CD4-positive, alpha-beta T cell treated with Interleukin-1 beta for 1 hour (primary cell): ENCODE measurements around the gene NCSTN.

ENCODE experiments used
- DNase-seq, 2 donors: peaks; one replicate each; pipeline ENCODE4 v3.0.0-alpha.2; 2020 to 2022

Gene NCSTN

DNA sequence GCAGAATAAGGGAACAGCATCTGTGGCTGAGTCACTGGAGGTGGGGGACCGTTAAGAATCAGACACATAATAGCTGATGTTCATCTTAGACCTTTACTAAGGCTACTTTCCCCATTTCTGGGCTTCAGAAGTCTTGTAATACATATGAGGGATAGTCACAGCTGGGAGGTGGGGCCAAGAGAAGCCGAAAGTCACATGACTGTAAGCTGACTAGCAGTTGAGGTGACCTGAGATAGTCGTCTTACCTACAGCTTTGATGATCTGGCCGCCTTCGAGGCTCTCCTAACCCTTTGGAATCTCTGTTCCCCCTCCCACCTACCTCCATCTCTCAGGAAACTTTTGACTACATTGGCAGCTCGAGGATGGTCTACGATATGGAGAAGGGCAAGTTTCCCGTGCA is 9.4 kb downstream of the NCSTN start:
- DNase-seq: no peak

DNA sequence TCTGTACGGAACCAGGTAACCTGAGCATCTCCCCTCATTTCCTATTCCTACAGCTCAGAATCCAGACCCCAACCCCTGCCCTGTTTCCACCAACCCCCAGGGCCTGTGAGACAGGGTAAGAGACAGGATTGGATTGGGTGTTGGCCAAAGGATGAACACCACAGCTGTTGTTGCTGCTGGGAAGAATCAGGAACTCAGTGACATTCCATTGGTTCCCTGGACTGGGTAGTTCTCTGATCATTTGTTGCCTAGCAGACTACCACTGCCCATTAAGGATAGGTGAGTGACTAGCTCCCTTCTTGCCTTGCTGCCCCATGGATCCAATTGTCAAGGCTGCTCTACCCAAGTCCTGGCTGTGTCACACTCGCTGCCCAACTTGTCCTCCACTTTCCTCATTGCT is 10.0 kb downstream of the NCSTN start:
- no peak for DNase-seq

DNA sequence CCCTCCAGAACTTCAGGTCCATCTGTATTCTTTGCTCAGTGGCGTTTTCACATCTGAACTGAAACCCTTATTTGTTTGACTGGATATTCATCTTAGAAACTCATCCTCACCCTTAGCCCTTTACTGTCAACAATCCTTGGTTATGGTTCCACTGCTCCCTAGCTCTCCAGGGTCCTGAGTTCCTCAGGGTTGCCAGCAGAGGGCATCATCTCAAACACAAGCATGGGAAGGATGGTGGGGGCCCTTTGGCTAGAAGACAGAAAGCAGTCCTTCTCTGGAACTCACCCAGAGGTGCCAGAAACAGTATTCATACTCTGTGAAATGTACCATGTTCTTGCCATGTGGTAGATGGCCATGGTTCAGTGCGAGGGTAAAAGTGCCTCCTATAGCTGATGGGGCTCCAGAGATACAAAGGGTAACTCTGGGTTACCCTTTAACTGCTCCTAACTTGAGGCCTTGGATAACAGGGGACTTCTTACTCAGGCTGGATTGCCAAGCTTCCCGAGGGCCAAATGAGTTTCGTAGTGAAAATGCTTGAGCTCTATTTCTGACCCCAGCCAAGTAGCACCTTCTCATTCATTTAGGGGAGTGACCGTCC is 11.3 kb downstream of the NCSTN start:
- DNase-seq: peak in 1 of 2 donors; percentile 17

DNA sequence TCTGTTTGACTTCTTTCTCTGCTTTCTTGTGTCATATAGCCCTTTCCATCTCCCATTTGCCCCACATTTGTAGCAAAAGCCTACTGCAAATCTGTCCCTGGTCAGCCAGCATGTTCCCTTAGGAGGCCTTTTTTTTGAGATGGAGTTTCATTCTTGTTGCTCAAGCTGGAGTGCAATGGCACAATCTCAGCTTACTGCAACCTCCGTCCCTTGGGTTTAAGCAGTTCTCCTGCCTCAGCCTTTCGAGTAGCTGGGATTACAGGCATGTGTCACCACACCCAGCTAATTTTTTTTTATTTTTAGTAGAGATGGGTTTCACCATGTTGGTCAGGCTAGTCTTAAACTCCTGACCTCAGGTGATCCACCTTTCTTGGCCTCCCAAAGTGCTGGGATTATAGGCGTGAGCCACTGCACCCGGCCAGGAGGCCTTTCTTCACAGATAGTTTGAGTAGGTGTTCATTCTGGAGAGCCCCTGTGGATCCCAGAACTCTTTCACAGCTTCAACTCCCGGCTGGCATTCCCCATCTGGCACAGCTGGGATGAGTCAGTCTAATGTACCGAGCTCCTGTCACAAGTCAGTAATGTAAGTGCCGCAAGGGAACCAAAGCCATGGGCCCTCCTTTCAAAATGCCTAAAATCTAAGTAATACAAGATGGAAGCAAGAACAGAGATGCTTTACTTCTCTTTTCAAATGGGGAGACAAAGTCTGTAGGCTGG is 14.3 kb downstream of the NCSTN start:
- no peak for DNase-seq

DNA sequence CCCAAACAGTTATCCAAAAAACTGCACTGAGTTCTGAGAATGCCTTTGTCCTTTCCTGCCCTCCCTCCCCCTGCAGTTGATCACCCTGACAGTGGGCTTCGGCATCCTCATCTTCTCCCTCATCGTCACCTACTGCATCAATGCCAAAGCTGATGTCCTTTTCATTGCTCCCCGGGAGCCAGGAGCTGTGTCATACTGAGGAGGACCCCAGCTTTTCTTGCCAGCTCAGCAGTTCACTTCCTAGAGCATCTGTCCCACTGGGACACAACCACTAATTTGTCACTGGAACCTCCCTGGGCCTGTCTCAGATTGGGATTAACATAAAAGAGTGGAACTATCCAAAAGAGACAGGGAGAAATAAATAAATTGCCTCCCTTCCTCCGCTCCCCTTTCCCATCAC is 14.9 kb downstream of the NCSTN start:
- no peak for DNase-seq

DNA sequence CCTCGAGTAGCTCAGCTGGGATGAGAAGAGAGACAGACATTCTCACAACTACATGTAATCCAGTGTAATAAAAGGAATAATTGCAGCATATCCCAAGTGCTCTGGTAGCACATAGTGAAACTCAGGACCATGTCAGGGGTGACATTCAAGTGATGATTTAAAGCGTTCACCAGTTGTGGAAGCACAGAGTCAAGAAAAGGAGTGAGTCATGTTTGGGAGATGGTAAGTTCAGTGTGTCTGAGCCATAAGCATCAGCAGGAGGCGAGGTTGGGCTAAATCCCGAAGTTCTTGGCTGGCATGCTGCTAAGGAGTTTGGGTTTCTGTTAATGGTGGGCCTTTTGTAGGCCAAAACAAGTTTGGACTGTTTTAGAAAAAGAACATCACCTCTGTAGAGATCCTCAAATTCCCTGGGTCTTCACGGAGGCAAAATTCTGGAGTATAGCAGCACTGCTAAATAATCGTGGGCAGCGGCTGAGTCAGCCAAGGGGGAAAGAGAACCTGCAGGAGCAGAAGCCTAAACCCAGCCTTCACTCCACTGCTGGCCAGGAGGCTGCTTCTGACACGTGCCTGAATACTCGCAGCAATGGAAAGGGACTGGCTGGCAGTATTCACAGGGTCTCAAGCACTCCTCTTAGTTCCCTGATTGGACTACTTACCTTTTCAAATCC is 16.5 kb downstream of the NCSTN start:
- no peak for DNase-seq

DNA sequence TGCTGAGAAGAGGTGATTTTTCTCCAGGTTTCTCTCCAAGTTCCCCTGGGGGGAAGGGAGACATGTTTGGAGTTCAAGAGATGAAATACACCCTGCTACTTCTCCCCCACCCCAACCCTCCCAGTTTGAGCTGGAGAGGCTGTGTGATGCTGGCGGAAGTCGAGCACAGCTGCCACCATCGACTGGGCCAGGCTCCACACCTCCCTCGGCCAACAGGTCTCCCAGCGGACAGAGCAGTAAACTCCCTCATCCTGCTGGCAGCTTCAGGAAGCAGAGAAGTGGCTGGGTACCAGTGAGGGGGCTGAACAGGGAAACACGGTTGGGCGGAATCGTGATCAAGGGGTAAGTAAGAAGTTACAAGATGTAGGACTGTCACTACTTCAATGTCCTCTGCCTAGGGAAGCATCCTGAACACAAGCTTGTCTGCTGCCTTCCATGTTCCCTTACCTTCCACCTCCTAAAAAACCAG is 17.1 kb downstream of the NCSTN start:
- DNase-seq: no peak

DNA sequence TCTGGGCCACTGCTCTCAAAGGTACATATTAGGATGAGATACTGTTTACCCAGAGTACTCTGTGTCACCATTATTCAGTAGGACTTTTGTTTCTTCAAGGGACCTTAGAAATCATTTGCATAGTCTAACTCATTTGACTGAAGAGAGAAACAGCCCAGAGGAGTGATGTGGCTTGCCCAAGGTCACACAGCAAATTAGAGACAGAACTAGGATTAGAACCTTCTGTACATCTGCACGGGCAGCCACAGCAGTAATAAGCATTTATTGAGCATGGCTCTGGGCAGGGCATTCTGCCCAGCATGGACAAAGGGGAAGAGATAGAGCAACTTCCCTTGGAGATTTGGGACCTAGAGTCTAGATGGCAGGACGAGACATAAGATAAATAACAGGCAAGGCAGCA is 18.0 kb downstream of the NCSTN start:
- DNase-seq: no peak

DNA sequence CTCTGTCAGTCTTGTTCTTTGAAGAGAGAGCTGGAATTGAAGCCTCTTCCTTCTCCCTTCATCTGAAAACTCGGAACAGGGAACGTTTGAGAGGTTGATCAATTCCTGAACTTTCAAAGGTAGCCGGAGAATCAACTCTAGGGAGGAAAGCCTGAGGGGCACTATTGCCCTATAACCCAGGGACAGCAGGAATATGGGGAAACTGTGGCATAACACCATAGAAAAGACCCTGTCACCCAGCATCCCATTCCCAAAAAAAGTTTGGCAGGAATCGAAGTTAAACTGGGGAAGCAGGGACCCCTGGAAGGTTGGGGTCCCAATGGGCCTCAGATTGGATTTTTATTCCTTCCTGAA is 18.6 kb downstream of the NCSTN start:
- no peak for DNase-seq

DNA sequence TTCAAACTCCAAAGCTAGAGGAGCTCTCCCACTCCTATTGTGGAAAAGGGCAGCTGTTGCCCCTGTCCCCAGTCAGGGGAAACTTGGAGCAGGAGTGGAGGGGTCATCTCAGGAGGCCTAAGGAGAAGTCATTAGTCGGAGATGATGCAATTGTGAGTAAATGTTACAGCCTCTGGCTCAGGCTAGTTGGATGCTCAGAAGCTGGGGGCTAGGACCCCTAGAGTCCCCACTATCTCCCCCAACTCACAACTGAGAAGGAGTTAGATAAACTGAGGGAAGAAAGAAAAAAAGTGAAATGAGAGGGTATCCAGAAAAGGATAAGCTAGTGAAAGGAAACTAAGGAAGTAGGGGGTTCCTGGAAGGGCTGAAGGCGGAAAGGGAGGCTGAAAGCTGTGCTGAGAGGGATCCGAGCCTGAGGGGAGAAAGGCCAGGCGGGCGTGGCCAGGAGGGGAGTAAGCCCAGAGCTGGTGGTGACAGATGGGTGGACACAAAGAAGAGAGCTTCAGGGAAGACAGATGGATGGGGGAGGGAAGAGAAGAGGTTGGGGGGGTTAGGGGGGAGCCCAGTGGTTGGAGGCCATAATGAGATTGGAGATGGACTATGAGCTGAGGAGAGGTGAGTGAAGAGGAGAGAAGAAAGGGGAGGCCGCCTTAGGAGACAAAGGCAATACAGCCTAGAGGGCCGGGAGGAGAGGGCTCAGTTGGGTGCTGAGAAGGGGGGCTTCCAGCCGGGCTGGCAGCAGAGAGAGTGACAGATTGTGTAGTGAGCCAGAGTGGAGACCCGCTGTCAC is 19.2 kb downstream of the NCSTN start:
- no peak for DNase-seq

DNA sequence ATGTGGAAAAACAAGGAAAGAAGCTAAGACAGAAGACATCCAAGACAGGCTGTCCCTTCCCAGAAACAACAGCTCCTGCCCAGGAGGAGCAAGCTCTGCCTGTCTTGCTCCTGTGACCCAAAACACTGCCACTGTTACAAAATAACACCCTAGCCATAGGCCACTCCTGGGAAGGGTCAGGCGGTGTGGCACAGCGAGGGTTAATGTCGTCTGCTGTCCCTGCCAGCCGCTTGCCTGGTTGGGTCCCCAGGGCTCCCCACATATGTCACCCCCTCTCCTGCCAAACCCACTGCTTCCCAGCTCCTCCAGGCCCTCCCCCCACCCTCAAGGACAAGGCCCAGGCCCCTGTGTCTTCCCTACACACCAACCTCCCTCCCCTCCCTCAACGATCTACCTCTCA is 19.8 kb downstream of the NCSTN start:
- no peak for DNase-seq

DNA sequence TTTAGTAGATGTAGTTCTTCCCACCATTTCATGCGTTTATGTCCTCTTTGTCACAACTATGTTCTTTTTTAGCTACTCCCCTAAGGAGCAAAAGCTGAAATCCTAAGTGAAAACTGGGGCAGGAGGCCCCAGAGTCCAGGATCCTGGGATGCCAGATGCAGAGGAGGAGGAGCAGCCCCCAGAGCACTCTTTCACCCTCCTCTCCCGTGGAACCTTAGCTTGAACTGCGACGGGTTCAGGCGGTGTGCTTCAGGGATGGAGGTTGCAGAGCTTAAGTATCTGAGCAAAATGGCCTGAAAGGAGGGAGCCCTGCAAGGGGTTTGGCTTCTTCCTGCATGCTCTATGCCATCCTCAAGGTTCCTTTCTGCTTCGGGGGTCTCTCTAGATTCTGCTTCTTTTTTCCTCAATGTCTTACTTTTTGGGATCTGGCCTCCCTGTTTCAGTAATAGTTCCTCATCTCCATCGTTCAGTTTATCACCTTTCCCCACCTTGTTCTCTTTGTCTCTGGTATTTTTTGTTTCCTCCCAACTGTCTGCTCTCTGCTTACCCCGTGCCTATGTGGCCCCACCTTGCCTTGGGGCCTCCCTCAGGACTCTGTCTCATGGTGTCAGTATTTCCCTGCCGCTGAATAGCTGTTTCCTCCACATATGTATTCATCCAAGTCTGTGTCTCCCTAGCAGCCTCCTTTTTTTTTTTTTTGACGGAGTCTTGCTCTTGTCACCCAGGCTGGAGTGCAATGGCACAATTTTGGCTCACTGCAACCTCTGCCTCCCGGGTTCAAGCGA is 21.0 kb downstream of the NCSTN start:
- DNase-seq: no peak

DNA sequence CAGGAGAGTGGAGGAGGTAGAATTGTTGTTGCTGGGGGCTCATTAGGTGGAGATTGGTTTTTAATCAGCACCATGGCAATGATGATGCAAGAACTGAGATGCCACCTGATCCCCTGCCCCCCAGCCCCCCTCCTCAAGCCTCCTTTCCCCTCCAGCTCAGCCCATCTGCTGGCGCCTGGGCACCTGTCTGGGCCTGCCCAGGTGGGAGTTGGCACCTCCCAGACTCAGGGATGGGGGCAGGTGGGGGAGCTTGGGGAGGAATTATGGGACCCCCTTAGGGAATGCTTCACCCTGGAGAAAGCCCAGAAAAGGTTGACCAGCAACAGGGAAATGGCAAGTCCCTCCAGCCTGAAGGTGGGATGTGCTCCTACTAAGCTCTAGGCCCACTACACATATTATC is 22.1 kb downstream of the NCSTN start:
- no peak for DNase-seq

DNA sequence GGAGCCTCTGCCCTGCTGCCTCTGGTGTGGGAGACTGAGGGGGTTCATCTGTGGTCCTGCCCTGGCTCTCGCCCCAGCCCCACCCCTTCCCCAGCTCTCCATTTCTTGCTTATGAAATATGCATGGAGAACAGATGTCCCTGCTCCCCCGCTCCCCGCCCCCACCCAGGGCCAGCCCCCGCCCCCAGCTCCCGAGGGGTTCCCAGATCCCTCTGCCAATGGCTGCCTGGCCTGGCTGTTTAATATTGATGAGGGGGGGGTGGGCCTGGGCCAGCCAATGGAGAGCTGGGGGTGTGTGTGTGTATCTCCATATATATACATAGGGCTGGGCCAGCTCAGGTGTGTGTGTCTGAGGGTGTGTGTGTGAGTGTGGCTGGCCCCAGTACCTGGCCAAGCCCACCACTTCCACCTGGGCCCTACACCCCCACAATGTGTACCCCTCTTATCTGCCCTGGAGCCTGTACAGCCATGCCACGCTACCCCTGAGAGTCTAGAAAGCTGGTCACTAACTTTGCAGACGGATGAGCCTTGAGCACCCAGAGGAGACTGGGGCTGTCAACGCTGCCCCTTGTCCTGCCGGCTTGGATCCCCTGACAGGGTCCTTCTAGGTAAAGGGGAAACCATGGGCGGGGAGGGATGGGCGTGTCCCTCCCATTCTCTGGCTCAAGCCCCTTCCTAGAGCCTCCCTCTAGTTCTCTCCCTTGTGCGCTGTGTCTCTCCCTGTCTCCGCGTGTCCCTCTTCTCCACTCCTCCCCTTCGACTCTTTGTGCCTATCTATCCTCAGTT is 23.7 kb downstream of the NCSTN start, which contains the start of gene NHLH1:
TSS of gene NHLH1 (plus strand) at position 341 of the 785 bp plus-strand sequence. CDS start 3,661 bp downstream, outside the sequence.
- no peak for DNase-seq

DNA sequence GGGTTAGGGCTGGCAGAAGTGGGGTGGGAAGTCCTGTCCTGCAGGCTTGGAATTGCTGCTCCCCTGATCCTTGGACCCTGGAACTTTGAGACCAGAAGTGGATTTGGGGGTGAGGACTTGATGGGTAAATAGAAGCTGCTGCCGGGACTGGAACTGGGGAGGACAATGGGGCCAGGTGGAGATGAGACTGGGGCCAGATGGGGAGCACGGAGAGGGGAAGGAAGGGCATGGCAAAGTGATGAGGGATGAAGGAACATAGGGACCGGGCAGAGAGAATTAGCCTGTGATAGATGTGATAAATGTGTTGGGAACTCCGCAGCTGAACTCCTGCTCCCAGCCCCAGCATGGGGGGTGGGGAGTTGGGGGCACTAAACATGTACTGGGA is 24.3 kb downstream of the NCSTN start:
- DNase-seq: no peak

DNA sequence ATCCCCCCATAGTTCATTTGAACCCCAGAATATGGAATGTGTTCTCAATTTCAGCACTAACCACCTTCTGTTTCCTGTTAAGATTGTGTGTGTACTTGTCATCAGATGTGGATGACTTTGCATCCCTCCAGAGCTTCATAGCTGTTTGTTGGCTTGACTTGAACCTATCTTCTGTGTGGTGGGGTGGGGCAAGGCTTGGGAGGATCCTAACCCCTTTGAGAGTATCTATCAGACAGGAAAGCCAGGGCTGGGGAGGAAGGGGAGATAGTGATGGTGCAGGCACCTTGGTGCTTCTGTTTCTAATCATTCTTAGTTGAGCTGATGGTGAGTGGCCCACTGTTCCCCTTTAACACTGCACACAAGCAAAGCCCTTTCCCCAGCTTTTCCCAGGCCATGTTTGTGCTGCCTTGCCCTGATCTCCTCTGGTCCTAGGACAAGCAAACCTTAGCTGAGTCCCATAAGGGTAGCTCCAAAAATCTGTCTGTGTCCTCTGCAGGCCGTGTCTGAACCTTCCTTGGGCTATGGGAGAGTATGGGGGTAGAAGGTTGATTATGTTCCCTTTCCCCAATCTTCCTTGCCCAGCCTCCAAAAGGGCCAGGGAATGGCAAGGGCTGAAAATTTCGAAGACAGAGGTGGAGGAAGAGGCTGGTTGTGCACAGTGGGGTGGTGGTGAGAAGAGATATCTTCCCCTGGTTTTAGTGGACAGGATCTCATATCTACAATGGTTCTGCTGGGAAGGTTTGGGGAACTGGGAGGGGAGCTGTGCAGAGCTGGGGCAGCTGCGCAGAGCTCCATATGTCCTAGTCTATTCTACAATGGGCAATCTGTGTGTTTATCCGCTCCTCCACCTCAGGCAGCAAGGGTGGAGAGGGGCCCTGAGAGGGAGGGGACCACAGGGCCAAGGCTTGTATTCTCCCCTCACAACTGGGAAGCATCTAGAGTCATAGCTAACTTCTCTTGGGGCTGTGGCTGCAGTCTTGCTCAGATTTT is 25.0 kb downstream of the NCSTN start:
- no peak for DNase-seq

DNA sequence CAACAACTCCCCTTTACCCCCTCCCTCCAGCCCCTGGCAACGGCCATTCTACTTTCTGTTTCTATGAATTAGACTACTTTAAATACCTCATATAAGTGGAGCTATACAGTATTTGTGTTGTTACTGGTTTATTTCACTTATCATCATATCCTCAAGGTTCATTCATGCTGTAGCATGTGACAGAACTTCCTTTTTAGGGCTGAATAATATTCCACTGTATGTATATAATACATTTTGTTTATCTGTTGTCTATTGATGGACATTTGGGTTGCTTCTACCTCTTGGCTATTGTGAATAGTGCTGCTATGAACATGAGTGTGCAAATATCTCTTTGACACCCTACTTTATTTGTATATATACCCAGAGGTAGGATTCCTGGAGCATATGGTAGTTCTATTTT is 25.9 kb downstream of the NCSTN start:
- DNase-seq: no peak

DNA sequence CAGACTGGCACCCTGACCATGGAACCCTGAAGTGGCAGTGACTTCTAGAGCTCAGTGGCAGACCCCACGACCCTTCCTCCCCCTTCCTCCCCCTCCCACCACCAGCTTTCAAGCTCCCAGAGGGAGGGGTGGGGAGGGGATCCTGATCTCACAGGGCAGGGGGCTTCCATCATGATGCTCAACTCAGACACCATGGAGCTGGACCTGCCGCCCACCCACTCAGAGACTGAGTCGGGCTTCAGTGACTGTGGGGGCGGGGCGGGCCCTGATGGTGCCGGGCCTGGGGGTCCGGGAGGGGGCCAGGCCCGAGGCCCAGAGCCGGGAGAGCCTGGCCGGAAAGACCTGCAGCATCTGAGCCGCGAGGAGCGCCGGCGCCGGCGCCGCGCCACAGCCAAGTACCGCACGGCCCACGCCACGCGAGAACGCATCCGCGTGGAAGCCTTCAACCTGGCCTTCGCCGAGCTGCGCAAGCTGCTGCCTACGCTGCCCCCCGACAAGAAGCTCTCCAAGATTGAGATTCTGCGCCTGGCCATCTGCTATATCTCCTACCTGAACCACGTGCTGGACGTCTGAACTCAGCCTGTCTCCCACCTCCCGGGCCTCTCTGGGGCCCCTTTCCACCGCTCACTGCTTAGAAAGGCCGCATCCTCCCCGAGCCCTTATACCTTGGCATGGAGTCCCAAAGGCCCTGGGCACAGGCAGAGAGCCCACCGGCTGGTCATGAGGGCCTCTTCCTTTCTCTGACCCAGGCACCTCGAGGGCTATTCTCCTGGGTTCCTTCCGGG is 27.6 kb downstream of the NCSTN start:
- no peak for DNase-seq

DNA sequence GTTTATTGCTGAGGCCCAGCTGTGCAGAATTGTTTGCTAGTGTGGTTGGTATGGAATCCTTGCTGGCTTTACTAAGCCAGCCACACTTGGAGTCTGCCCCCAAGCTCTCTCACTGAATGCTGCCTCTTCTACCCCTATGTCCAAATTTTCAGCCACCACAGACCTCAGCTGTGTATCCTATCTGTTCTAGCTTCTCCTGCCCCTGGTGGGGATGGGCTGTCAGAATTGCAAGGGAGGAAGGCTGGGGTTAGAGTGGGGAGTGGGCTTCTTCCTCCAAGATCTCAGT is 28.1 kb downstream of the NCSTN start:
- no peak for DNase-seq

DNA sequence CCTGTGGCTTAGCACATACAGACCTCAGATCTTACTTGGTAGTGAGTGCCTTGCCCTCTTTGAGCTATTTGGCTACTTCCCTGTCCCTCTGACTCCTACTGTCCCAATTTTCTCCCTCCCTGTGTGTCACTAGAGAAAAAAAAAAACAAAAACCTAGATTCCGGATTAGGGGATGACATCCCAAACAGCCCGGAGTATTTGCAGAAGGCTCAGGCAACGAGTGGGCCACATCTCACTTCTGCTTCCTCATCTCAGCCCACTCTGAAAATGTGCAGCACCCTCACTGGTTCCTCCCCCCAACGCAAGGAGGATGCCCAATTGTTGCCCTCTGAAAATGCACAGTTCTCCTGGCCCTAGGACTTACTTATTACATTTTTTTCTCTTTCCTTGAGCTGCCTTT is 28.6 kb downstream of the NCSTN start:
- no peak for DNase-seq
